Osteoblast (primary cell): ENCODE data around the gene ELK4. TPM values are rescaled to one million over a fixed set of nuclear protein-coding genes. Genes with fewer than 3 reads are reported as not detected.

Experiments used
- DNase-seq: peaks from one replicate; pipeline ENCODE4 v3.0.0; 2011; ENCODE audit warnings: low spot score, mixed read lengths; ENCODE audit not compliant: insufficient read length; ENCODE audit errors: missing footprints
- H2AFZ ChIP-seq: 2 replicates; pipeline ENCODE4 v1.6.0; 2011; ENCODE audit warnings: mild to moderate bottlenecking, low read length
- H3K27ac ChIP-seq: 2 replicates; pipeline ENCODE4 v1.5.1; 2011; ENCODE audit warnings: mild to moderate bottlenecking, low read depth, low read length, moderate library complexity
- H3K27me3 ChIP-seq: 2 replicates; pipeline ENCODE4 v1.6.0; 2012; ENCODE audit warnings: mild to moderate bottlenecking, control low read depth, inconsistent platforms, low read length, moderate library complexity; ENCODE audit not compliant: insufficient read depth
- H3K36me3 ChIP-seq: 2 replicates; pipeline ENCODE4 v1.5.1; 2011; ENCODE audit warnings: mild to moderate bottlenecking, low read length, control low read depth, moderate library complexity; ENCODE audit not compliant: insufficient read depth
- H3K4me1 ChIP-seq: 2 replicates; pipeline ENCODE4 v1.5.1; 2011; ENCODE audit warnings: mild to moderate bottlenecking, low read length, control low read depth, moderate library complexity; ENCODE audit not compliant: insufficient read depth
- H3K4me2 ChIP-seq: 2 replicates; pipeline ENCODE4 v1.6.0; 2011; ENCODE audit warnings: mild to moderate bottlenecking, low read length; ENCODE audit not compliant: insufficient read depth
- H3K4me3 ChIP-seq: fragments of 200-600 bp; sonication (generic); 3 replicates; pipeline ENCODE4 v1.5.1; 2012; ENCODE audit warnings: mild to moderate bottlenecking, low read length, inconsistent platforms; ENCODE audit not compliant: insufficient read depth
- H3K79me2 ChIP-seq: 2 replicates; pipeline ENCODE4 v1.6.0; 2012; ENCODE audit warnings: mild to moderate bottlenecking, low read length, control low read depth, inconsistent platforms; ENCODE audit not compliant: insufficient read depth
- H3K9me3 ChIP-seq: 2 replicates; pipeline ENCODE4 v1.5.1; 2011; ENCODE audit warnings: low read depth, low read length, control low read depth
- H4K20me1 ChIP-seq: 2 replicates; pipeline ENCODE4 v1.6.0; 2012; ENCODE audit warnings: mild to moderate bottlenecking, low read length, control low read depth; ENCODE audit not compliant: insufficient read depth
- total RNA-seq: library from RNA; depleted of rRNA; stranded (reverse); fragments of >200 nt; gene quantifications from 2 replicates; pipeline ENCODE4 v1.2.3, GENCODE V29; 2012
- TF ChIP-seq, protein P1 (sequence below): IDR thresholded peaks from 2 replicates; pipeline ENCODE4 v1.5.1; 2011; ENCODE audit warnings: mild to moderate bottlenecking, low read depth, low read length, moderate library complexity; ENCODE audit errors: extremely low read depth

ELK4 gene
- total RNA-seq, 1 donor: 27.1 TPM

DNA sequence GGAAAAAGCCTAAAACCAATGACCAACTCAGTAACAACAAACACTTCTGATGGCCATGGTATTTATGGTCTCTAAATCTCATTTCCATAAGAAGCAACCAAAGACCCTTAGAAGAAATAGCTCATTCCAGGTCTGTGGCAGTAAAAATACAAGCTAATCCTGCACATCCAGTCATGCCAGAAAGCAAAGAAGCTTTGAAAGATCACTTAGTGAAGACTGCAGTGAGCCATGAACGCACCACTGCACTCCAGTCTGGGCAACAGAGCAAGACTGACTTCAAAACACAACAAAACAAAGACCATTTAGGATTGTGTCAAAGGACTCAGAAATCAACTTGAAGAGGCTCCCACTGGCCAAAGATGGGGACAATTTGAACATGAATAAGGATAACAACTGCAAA lies 18.4 kb upstream of the ELK4 start:
- Histone ChIP-seq H3K27ac (no peak overlapping the region), H3K4me2 (no peak overlapping the region), H2AFZ (no peak overlapping the region), H3K27me3 (no peaks in the 10 kb centered on the region), H4K20me1 (no peaks in the 10 kb centered on the region), H3K36me3 (no peaks in the 10 kb centered on the region), H3K9me3 (no peaks in the 10 kb centered on the region), H3K79me2 (no peaks in the 10 kb centered on the region), H3K4me3 (no peak overlapping the region), H3K4me1 (no peaks in the 10 kb centered on the region)
- TF ChIP-seq, protein P1, sequence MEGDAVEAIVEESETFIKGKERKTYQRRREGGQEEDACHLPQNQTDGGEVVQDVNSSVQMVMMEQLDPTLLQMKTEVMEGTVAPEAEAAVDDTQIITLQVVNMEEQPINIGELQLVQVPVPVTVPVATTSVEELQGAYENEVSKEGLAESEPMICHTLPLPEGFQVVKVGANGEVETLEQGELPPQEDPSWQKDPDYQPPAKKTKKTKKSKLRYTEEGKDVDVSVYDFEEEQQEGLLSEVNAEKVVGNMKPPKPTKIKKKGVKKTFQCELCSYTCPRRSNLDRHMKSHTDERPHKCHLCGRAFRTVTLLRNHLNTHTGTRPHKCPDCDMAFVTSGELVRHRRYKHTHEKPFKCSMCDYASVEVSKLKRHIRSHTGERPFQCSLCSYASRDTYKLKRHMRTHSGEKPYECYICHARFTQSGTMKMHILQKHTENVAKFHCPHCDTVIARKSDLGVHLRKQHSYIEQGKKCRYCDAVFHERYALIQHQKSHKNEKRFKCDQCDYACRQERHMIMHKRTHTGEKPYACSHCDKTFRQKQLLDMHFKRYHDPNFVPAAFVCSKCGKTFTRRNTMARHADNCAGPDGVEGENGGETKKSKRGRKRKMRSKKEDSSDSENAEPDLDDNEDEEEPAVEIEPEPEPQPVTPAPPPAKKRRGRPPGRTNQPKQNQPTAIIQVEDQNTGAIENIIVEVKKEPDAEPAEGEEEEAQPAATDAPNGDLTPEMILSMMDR: no peak
- DNase-seq: no peak

DNA sequence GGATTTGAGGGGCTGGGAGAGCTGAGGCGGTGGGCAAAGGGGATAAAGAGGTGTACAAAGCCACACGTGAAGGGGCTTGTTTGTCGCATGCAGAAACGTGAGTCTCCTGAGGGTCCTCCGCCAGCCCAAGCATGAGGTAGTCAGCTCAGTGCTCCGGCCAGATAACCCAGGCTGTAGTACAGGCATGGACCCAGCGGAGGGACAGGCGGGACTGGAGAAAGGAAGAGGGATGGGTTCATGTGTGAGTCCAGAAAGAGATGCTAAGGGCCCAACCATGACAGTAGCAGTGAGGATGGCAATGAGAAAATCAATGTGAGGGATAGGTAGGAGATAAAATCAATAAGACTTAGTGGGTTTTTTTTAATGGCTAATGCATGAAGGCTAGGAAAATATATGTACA lies 13.7 kb upstream of the ELK4 start:
- Histone ChIP-seq H4K20me1 (no peaks in the 10 kb centered on the region), H3K27ac (no peak overlapping the region), H3K79me2 (no peaks in the 10 kb centered on the region), H2AFZ (no peak overlapping the region), H3K36me3 (no peaks in the 10 kb centered on the region), H3K4me2 (no peak overlapping the region), H3K27me3 (no peaks in the 10 kb centered on the region), H3K4me3 (no peak overlapping the region), H3K4me1 (no peaks in the 10 kb centered on the region), H3K9me3 (no peaks in the 10 kb centered on the region)
- TF ChIP-seq, protein P1: no peak
- no peak for DNase-seq

GRCh38 chr1:205642679-205643307 lies 11.0 kb upstream of the ELK4 start:
- Histone ChIP-seq H2AFZ (no peak overlapping the region), H3K4me1 (no peaks in the 10 kb centered on the region)
- no peak for DNase-seq

DNA sequence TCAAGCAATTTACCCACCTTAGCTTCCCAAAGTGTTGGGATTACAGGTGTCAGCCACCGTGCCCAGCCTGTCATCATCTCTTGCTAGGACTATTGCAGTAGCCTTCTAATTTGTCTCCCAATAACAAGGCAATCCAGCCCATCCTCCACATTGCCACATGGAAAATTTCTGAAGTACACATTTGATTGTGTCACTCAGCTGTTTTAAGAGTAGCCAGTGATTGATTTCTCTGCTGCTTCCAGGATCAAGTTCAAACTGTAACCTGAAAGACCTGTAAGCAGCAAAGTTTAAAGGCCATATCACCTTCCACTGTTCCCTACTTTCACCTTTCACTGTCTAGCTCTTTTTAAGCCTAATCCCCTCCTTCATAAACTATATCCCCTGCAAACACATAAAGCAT lies 7.8 kb upstream of the ELK4 start:
- Histone ChIP-seq H2AFZ (no peak overlapping the region), H3K9me3 (no peaks in the 10 kb centered on the region), H3K79me2 (no peaks in the 10 kb centered on the region), H4K20me1 (no peaks in the 10 kb centered on the region), H3K36me3 (no peaks in the 10 kb centered on the region), H3K27ac (no peak overlapping the region), H3K4me3 (no peak overlapping the region), H3K4me1 (peaks cover 8% of the 10 kb centered on the region), H3K4me2 (no peak overlapping the region), H3K27me3 (peaks cover 5% of the 10 kb centered on the region)
- no peak for DNase-seq
- TF ChIP-seq, protein P1: no peak

More at GRCh38 chr1:205642679-205643307, 11.0 kb upstream of the ELK4 start:
- Histone ChIP-seq H3K36me3 (no peaks in the 10 kb centered on the region), H3K4me3 (no peak overlapping the region), H3K27ac (no peak overlapping the region), H3K9me3 (no peaks in the 10 kb centered on the region), H3K27me3 (no peaks in the 10 kb centered on the region), H4K20me1 (no peaks in the 10 kb centered on the region), H3K79me2 (no peaks in the 10 kb centered on the region), H3K4me2 (no peak overlapping the region)
- TF ChIP-seq, protein P1: no peak
